Urothelium cell line (cell line): ENCODE data around the gene EIF4E3.

Source experiments
- DNase-seq: peaks from one replicate; pipeline ENCODE4 v3.0.0; 2011; ENCODE audit warnings: low spot score, mixed read lengths
- FAIRE-seq: peaks from 2 replicates; lab custom pipeline; 2011; peaks lifted over from hg19 to GRCh38; lab: Jason Lieb, UNC

EIF4E3 gene

DNA sequence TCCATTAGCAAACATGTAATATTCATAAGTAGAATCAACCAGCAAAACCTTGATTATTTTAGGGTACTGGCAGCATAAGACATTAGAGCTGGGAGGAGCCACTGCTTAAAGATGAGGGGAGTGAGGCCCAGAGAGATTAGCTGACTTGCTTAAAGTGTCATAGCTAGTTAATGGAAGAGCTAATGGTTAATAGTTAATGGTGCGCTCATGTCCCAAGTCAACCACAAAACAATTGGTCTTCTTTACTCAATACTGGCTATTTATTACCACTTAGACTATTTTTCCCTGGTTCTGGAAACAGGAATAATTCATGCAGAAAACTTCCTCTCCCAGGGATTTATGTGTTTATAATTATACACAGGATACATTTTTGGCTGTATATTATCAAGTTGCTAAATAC, 33.1 kb downstream of the EIF4E3 start:
- no peak for DNase-seq
- FAIRE-seq = no peak

GRCh38 chr3:71690341-71690841, 34.8 kb downstream of the EIF4E3 start:
- FAIRE-seq = no peak
- peak; percentile 35 for DNase-seq

DNA sequence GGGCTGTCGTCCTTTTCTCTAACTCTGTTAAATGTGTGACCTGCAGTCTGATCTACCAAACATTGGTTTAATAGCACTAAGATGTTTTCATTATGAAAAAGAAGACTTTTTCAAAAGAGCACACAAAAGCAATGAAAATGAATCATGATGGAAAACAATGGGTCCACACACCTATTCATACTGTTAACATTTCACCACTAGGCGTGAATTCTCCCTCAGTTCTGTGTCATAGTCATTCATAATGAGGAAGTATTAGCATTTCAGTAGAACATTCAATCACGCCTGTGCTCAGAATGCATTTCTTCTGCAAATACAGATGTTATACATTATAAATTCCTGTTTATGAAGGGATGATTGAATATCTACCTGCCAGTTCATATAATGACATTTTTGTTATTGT, 35.9 kb downstream of the EIF4E3 start:
- DNase-seq = no peak
- no peak for FAIRE-seq

GRCh38 chr3:71688121-71688520, 37.1 kb downstream of the EIF4E3 start:
- no peak for DNase-seq
- FAIRE-seq = no peak

- no peak for FAIRE-seq
- no peak for DNase-seq
Observed at GRCh38 chr3:71685686-71686085, 39.5 kb downstream of the EIF4E3 start.

DNA sequence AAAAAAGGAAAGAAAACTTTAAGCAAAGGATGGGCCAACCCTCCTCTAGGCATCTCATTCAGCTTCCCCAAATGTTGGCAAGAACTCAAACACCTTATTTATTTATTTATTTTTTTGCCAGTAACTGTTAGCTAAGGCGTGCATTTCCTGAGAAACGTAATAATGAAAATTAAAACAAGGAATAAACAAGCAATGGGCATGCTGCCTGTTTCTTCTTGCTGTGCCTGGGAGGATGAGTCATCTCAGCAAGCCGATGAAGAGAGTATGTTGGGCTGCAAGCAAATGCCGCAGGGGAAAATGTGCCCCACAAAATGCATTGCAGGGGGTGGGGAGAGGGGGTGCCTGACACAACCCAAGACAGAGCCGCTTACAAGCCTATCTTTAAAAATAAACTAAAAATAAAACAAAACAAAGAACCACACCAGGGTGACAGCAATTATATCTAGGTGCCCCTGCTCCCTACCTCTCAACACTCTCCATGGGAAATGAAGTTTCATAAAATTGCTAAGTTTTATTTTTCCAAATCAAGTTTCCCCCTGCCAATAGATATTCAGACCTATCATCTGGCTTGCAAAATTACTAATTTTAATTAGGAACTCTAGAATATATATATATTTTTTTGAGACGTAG, 40.3 kb downstream of the EIF4E3 start:
- FAIRE-seq (no peak), DNase-seq (peak; percentile 65)

DNA sequence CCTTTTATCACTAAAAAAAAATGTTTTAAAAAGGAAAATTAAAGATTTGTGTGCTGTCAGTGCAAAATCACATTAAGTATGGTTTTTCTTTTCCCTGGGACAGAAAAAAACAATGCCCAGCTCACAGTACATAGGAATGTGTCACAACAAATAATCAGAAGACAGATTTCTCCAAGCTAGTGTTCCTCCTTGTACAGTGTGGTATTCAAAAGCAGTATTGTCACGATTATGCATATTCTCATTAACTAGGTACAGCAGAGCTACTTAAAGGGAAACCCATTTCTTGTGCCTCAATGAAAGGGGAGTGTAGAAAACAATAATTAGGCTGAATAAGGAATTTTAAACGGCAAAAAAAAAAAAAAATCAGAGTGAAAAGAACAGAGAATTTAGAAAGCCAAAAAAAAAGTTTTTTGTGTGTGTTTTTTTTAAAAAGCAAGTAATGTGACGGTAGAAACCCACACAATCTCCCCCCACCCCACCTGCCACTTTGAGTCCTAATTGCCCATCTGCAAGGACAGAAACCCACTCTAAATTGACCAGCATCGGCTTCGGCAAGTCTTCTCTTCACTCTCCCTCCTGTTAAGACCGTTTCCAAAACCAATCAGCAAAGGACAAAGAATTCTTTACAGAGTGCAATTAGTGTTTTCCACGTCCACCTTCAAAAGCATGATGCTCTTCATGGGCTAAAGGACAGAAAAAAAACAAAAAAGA, 41.0 kb downstream of the EIF4E3 start:
- no peak for FAIRE-seq
- DNase-seq = no peak

GRCh38 chr3:71681224-71681668, 44.0 kb downstream of the EIF4E3 start:
- no peak for FAIRE-seq

DNA sequence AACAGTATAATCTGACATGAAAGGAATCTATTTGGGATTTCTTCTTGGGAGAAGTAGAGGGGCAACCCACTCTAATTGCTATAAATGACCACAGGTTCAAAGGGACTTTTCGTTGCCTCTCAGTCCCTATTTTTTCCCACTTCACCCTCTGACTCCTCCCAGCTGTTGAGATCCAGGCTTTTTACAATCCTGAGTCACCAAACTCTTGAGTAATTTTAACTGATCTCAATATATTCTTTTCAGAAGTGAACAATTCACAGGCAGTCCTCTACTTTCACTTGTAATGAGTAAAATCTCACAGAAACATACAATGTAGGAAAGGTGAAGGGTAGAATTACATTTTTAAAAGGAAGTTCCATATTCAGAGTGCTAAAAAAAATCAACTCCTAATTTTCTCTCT, 44.6 kb downstream of the EIF4E3 start:
- FAIRE-seq = no peak
- peak; percentile 21 for DNase-seq

More at GRCh38 chr3:71681224-71681668, 44.0 kb downstream of the EIF4E3 start:
- DNase-seq = peak; percentile 75

- DNase-seq (no peak), FAIRE-seq (no peak)
Observed at GRCh38 chr3:71676931-71677330, 48.3 kb downstream of the EIF4E3 start.

DNA sequence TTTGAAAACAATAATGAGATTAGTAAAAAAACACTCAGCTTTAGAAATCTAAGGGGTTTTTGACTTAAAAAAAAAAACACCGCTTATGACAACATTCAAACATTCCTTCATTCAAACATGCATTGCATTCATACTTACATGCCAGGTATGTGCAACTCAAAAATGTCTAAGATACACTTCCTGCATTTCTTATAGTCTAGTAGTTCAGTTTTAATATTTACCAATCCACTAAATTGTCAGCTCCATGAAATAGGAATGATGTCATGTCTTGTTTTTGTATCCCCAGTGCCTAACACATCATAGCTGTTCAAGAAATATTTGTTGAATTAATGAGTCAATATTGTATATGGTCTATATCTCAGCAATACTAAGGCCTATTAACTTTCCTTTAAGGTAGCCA, 51.7 kb downstream of the EIF4E3 start:
- FAIRE-seq = no peak
- DNase-seq = no peak

DNA sequence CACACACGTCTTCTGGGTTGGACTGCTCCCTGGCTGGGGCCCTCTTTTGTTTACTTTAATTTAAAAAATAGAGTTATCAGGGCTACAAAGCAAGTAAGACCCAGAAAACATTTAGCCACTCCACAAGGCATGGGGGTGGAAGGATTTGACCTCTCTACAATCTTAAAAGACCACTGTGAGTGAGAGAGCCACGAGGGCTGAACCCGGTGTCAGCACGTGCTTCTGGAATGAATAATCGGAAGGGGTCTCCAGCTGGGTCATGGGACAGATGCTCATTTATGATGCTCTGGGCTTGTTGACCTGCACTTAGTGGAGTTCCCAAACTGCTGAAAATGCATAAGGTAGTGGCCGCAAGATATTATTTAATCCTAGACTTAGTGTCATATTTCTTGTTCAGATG, 52.4 kb downstream of the EIF4E3 start:
- DNase-seq (no peak), FAIRE-seq (no peak)

DNA sequence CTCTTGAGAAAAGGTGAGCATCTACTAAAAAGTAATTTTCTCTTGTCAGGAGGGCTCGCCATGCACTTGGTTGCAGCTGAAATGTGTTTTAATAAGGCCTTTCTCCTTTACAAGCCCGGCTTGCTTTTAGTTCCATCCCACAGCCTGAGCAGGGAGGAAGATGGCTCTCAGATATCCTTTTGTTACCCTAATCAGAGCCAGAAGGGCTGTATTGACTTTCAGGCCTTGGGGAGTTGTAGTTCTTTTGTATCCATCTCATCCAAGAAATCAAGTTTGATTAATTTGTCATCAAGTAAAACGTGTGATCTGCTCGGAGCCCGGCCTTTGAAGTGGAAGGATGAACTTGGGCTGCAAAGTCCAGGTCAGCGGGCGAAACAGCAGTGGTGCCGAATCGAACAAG, 52.9 kb downstream of the EIF4E3 start:
- FAIRE-seq = no peak
- DNase-seq = no peak

- DNase-seq (no peak), FAIRE-seq (no peak)
Observed at GRCh38 chr3:71671216-71671845, 53.9 kb downstream of the EIF4E3 start.

GRCh38 chr3:71662568-71662967, 62.6 kb downstream of the EIF4E3 start:
- FAIRE-seq (no peak), DNase-seq (no peak)

- DNase-seq (no peak), FAIRE-seq (no peak)
Observed at GRCh38 chr3:71662056-71662455, 63.1 kb downstream of the EIF4E3 start.

DNA sequence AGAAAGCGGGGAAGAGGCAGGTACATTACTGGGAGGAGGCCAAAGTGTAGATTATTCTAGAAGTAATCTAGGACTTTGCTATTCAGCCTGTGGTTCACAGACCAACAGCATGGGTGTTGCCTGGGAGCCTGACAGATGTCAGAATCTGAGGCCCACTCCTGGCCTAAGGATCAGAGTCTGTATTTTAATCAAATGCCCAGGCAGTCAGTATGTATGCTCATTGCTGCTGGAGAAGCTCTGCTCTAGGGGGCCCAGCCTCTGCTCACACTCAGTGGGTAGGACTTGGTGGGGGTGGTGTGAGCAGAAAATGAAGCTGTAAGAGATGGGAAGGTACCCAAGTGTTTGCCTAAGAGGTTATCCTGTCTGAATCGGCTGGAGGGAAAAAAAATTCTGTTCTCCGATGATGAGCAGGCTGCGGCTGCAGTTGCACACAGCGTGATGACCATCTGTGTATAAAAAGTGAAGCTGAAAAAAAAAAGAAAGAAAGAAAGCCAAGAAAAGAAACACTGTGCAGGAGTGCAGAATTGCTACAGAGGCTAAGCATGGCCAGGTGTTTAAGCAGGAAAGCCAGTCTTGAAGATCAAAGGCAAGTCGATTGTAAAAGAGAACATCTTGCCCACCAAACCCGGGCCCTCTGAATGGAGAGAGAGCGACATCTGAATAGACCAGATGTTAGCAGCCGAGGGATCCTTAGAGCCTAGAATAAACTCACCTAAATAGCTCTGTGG, 65.2 kb downstream of the EIF4E3 start:
- no peak for FAIRE-seq
- DNase-seq = no peak

GRCh38 chr3:71657831-71658530, 67.2 kb downstream of the EIF4E3 start:
- DNase-seq (peak; percentile 70), FAIRE-seq (no peak)

GRCh38 chr3:71655061-71655460, 70.1 kb downstream of the EIF4E3 start:
- no peak for FAIRE-seq
- no peak for DNase-seq

GRCh38 chr3:71653414-71653807, 71.8 kb downstream of the EIF4E3 start:
- FAIRE-seq = no peak
- no peak for DNase-seq
